HG02623 (cell line): ENCODE measurements around the gene GUCD1.
"Not testable (repeated sequence)": the region's sequence is repeated elsewhere in the genome, so short reads cannot be mapped to it uniquely, and the experiment has no call there.

Source experiments
- ATAC-seq: cut with Tn5 transposase; IDR thresholded peaks from one replicate; pipeline ENCODE4 v1.9.1; 2021; ENCODE audit warnings: moderate library complexity; ENCODE audit not compliant: unreplicated experiment

Gene GUCD1

DNA sequence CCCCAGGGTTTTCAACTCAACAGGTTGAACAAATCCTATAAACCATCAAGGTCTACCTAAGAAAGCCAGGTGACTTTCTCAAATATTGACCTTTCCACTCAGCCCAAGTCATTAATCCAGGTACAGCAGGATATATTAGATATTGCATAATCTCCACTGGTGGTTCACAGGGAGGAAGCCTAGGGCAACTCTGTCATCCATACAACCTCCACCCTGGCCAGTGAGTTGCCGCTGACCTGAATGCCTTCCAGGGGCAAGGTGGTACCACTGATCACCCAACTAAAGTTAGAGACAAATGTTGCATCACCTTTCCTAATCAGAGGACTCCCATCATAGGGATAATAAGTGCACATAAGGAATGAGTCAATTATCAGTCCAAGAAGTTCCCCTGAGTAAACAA is 22.9 kb downstream of the GUCD1 start:
- no peak for ATAC-seq

DNA sequence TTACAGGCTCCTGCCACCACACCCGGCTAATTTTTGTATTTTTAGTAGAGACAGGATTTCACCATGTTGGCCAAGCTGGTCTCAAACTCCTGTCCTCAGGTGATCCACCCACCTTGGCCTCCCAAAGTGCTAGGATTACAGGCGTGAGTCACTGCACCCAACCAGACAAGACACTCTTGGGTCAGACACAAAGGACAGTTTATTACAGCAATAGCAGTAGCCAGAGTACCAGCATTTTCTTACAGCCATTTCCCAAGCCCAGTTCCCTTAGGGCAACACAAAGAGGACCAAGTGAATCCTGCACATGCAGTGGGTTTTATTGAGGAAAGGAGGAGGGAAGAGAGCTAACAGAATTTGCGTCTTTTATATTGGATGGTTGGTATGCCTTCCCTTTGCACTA is 24.0 kb downstream of the GUCD1 start:
- ATAC-seq, result not testable (repeated sequence)

DNA sequence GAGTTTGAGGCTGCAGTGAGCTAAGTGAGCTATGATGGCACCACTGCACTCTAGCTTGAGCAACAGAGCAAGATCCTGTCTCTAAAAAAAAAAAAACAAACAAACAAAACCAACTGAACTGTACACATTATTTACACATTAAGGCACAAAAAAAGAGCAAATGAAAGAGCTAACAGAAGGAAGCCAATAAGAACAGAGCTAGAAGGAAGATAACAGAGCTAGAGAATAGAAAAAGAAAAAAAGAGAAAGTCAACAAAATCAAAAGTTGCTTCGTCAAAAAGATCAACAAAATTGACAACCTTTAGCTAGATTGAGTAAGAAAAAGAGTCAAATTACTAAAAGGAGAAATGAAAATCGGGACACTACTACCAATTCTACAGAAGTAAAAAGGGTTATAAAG is 25.0 kb downstream of the GUCD1 start:
- no peak for ATAC-seq

DNA sequence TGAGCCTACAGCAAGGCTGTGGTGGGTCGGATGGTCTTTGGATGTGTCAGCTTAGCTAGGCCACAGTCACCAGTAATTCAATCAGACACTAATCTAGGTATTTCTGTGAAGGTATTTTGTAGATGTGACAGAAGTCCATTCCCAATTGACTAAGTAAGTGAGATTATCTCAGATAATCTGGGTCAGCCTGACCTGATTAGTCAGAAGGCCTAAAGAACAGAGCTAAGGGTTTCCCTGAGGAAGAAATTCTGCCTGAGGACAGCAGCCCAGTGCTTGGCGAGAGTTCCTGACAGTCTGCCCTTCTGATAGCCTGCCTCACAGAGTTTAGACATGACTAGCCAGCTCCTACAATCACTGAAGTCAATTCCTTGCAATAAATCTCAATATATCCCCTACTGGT is 28.7 kb downstream of the GUCD1 start:
- ATAC-seq, result no peak

DNA sequence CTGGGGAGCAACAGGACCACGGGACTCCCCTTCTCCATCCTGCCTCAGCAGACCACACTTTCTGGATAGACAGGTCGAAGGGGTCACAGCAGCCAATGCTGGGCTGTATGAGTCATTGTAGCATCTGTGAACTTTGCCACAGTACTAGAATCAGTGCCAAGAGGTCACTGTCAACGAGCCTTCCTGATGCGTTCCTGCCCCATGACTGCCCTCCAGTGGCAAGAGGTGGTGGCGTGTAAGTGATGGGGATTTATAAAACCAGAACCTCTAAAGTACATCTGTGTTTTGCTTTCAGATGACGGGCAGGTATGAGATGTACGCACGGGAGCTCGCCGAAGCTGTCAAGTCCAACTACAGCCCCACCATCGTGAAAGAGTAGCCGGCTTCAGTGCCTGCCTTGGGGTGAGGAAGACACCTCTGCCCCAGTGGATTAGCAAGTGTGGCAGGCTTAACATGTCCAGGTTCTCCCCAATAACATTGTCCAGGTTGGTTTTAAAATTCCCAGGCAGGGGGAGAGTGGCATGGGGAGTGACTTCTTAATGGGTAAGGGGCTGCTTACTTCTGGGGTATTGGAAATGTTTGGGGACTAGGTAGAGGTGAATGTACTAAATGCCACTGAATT is 29.4 kb downstream of the GUCD1 start:
- ATAC-seq, result peak; percentile 45

DNA sequence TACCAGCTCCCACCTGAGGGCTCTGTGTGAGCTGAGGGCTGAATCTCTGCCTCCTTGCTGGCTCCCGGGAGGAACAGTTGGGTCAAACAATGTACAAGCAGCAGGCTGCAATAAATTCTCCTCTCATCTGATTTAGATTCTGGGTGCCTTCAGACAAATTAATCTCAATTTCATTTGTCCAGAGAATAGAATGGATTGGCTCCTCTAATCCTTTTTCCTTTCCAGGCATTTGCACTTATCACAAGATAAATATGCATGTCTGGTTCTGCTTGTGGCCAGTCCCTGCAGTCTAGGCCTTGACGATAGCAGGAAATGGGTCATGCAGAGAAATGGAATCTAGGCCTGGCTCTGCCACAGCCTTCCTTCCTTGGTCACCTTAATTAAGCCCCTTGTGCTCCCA is 31.1 kb downstream of the GUCD1 start:
- no peak for ATAC-seq

DNA sequence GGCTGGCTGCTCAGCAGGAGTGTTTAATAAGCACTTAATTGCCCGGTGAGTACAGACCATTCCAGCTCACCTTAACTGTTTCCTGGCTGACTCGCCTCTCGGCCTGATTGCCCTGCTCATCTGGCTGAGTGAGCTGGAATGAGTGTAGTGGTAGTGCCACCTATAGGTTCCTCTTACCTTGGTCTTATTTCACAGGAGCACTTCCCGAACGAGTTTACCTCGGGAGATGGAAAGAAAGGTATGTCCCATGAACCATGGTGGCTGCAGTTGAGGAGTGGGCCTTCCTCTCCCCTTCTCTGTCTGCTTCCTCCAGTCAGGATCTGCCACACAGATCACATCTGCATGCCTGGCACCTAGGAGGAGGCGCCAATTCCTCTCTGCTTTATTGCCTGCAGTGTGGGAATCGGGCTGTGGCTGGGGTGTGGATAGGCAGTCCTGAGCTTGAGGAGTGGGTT is 33.1 kb downstream of the GUCD1 start:
- ATAC-seq, result no peak

DNA sequence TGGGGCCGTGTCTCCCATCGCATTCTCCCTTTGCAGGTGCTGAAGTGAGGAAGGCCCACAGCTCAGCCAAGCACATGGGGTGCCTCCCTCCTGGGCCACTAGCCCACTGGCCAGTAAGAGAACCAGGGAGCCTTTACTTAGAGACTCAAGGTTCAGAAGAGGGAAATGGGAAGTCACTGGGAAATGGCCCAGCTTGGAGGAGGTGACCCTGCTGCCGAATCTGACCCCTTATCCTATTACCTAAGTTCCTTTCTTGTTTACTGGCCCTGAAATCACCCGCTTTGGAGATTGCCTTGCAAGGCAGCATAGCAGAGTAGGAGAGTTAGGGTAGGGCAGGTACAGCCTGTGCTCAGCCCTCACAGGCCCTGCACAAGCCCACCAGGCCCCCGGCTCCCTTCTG is 35.4 kb downstream of the GUCD1 start:
- ATAC-seq, result no peak

DNA sequence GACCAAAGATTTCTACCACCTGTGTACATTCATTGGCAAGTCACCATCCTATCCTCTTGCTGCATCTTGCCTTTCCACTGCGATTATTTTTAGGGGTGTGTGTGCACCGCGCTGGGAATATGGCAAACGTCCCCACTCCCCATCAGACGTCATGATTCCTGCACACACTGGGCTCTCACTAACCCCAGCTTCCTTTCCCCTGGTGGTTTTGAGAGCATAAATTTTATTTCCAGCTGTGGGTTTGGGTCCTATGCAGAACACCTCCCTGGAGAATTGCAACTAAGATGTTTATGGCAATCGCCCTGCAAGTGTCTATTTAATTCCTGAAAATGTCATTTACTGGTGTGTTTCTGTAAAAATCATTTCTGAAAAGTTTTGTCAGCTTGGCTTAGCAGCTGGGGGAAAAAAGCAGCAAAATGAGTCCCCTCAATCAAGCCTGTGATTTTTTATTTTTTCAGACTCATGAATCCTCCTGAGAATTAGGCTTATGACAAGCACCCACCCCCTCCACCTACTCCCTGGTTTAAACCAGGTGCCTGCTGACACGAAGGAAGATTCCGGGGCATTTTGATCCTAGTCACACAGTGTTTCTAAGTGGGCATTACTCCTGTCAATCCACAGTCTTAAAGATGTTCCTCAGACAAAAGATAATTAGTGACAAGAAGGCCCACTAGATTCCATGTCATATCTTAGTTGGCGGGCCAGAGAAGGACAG is 36.0 kb downstream of the GUCD1 start:
- no peak for ATAC-seq

DNA sequence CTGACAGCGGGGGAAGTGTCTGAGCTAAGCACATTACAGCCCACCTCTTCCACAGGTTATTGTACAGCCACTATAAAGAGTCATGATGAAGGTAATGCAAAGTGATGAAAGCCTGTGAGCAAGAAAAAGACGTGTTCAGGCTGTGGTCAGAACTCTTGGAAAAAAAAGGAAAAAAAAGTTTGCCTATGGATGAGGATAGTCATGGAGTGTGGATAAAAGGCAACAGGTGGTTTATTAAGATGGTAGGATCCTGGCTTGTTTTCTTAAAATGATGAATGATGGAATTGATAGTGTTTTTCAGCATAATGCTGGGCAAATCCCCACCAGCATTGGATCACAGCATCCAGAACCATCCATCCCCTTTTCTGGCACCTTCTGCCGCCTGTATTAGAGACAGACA is 36.7 kb downstream of the GUCD1 start:
- ATAC-seq, result no peak

DNA sequence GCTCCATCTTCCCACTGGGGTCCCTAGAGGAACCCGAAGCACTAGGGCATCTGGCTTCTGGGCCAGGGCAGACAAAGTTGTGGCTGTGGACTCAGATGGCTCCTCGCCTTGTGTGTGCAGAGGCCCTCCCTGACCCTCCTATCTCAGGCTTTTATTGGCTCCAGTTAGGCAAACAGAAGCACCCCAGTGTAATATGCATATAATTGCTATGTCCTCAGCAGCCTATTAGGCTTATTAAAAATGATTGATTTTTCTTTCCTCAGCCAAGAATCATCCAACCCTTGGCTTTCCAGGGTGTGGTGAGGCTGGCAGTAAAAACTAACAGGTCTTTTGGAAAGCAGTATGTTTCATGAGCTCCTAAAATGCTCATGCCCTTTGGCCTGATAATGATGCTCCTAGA is 37.5 kb downstream of the GUCD1 start:
- ATAC-seq, result no peak

DNA sequence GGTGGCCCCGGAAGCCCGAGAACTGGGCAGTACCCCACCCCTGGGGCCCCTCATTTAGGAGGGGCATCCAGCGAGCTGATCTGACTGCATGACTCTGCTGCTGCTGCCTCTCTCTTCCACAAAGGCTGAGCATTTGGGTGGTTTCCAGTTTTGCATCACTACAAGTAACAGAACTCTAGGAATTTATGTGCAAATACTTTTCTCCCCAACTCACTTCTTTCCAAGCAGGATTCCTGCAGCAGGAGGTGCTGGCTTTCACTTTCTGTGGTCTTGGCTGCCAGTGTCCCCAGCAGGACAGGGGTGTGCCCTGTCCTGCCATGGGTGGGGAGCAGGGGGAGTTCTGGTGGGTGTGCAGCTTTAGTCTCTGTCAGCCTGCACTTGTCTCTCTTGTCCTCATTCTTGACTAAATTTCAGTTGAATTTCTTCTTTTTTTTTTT is 38.6 kb downstream of the GUCD1 start:
- ATAC-seq, result no peak

DNA sequence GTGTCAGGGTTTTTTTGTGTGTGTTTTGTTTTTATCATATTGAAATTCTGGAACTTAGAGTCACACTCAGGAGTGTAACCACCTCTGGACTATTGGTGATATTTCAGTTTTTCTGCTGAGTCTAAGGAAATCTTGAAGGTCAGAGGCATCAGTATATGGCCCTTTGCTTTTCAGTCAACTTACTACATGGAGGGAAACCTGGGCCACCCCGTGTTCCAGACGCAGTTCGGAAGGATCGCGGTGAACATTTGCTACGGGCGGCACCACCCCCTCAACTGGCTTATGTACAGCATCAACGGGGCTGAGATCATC is 40.0 kb downstream of the GUCD1 start:
- no peak for ATAC-seq

DNA sequence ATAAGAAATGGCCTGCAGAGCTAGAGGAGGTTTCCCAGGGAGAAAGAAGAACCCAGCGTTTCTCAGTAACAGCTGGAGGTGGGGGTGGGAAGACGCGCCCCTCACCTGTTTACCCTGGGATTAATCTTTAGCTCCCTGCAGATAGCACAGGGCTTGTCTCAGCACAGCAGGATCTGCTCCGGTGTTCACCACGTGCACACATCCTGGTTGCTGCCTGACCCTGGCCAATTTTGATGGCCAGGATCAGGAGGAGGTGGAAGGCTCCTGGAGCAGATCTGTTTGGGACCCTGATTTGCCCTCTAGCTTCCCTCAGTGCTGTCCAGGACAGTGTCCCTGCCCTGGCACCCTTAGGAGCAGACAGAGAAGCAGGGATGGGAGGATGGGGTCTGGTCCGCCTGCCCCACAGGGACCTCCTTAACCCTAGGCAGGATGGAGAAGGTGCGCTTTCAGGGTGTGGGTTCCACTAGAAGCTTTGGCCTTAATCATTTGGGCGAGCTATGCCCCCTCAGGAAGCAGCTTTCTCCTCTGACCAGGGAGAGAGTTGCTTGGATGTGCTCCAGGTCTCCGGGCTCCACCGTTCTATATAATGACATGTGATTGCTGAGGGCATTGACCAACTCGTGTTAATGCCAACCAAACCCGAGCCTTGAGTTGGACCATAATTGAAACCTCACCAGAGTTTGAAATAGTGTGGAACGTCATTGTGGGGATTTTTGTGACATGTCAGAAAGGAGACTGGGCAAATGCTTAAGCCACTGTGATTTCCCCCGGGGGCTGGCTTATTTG is 40.5 kb downstream of the GUCD1 start:
- ATAC-seq, result no peak

DNA sequence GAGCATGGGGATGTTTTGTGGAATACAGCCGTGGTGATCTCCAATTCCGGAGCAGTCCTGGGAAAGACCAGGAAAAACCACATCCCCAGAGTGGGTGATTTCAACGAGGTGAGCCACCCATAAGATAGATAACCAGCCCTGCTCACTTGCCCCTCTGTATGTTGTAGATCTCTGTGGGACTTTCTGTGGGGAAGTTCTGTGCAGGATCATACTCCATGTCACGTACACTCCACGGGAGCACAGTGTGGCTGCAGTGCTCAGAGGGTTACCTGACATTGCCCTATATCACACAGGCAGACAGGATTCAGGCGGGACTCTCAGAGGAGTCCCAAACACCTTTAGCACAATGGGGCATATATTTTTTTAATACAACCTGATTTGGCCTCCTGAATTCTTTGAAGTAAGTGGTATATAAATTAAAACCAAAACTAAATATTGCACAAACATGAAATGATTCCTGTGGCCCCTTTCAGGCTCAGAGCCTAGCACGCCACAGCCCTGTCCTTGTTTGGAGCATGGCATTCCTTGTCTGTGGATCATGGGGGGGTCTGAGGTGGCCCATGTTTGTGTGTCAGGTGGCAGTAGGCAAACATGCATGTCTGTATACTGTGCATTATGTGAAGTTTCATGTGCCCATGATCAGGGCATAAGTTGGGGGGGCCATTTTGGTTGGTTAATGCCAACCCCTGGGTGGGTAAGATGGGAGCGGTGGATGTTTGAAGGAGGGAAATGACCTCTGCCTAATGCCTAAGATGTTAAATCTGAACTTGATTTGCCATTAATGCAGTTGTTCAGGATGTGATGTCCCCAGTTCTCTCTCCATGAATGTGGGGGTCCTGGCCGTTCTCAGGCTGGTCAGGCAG is 41.3 kb downstream of the GUCD1 start:
- no peak for ATAC-seq

DNA sequence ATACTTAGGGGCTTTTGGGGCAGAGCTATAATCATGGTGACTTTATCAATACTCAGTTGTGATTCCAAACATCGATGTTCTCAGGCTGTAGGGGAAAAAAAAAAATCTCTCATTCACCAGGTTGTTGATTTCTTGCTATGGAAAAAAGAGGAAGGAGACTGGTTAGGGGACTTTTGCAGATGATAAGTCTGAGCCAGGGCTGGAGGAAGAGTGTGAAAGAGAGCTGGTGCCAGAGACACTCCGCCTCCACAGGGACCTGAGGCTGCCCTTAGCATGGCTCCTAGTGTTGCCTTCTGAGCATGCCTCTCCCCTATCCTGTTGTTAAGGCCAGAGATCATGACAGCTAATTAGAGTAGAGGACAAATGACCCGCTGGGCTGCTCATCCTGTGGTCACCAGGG is 42.9 kb downstream of the GUCD1 start:
- no peak for ATAC-seq

DNA sequence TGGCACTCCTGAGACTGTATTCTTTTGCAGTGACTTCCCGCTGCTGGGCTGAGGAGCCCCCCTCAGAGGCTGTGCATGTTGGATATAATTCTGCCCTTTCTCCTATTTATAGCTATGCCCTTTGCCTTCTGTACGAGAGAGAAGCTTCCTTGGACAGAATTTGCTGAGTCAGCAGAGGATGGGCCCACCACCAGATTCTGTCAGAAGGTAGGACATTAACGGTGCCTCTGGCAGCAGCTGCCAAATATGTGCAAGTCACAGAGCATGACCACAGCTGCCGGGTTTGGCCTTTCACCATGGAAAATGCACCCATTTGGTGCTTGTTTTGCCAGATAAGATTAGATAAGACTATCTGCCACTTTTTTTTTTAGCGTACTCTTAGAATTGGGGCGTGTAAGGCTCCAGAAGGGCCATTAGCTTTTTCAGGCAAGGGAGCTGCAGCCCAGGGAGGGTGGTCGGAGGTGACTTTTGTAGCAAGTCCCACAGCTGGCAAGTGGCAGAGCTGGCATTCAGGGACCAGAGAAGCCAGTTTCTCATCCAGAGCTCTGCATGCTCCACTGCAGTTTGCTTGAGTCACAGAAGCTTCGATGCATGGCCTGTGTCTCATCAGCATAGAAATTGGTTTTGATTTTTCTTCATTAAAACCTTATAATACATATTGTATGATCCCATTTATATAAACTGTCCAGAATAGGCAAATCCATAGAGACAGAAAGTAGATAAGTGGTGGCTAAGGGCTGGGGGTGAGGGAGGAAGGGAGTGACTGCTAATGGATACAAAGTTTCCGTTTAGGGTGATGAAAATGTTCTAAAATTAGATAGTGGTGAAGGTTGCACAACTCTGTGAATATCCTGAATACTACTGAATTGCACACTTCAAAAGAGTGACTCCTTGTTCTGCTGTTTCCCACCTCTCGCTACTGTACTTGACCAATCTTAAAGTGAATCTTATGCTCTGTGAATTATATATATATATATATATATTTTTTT is 44.0 kb downstream of the GUCD1 start:
- ATAC-seq, result no peak

DNA sequence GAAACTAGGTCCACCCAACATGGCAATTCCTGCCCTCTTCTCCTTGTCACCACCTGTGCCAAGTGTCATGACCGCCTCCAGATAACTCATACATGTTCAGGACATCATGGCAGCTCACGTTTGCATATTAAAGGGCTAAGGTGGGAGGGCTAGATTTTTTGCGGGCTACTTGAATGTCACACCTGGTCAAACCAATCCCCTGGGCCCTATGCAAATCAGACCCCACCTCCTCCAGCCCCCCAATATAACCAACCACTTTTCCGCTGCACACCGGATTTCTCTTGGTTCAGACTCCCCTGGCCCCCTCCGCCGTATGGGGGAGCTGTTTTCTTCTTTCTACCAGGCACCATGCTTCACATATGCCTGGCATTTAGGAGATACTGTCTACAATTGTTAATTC is 47.2 kb downstream of the GUCD1 start:
- no peak for ATAC-seq

DNA sequence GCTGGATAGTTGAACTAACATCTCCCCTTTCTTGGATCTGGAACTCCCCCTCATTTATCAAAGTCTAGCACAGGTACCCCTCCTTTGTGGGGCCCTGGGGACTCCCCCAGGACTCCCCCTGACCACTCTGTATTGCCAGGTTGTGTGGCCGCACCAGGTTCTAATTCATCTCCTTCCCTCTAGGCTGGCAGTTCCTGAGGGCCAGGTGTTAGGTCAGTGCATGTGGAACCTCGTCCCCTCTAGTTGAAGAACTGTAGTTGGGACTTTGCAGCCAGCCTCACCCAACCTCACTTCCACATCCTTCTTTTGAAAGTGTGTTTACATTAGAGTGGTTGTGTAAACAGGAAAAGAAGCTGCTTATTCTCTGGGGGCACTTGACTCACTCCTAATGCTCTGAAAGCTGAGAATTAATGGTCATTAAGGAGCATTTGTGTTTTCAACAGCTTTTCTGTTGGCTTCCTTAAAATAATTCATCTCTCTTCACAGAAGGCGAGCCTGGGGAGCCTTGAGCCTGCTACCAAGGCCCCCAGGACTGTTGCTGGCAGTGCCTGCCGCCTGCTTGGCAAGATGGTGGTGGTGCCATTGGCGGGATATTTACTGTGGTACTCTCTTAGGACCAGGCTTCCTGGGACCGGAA is 48.0 kb downstream of the GUCD1 start:
- ATAC-seq, result no peak
